Smooth muscle cell of the umbilical artery (primary cell): ENCODE data around the gene G6PC1. TPM values are rescaled to one million over a fixed set of nuclear protein-coding genes. Genes with fewer than 3 reads are reported as not detected.

Experiments
- total RNA-seq: library from RNA; depleted of rRNA; stranded (reverse); fragments of >200 nt; gene quantifications from 2 replicates; pipeline ENCODE4 v1.2.3, GENCODE V29; 2014

Gene G6PC1
- total RNA-seq, result not detected in 2 replicates

GRCh38 chr17:42900460-42901331 lies at the start of gene G6PC1:
G6PC1 (plus strand) TSS chr17:42900799; CDS start chr17:42900877, 78 bp downstream.

GRCh38 chr17:42850954-42851353 lies 49.6 kb upstream of the G6PC1 start, which contains the start of gene AOC3:
AOC3 (plus strand) TSS chr17:42851199; CDS start chr17:42851344, 145 bp downstream.

Other genes starting within 250 kb of the G6PC1 start
- 11.9 and 13.2 TPM in 2 replicates for gene TUBG2, start 241.5 kb upstream of the G6PC1 start, total RNA-seq
- 8.9 and 11.6 TPM in 2 replicates for gene PLEKHH3, start 223.8 kb upstream of the G6PC1 start, total RNA-seq
- gene CCR10, start 219.0 kb upstream of the G6PC1 start, total RNA-seq, result 1.8 and 2.5 TPM in 2 replicates
- gene CNTNAP1, start 218.3 kb upstream of the G6PC1 start, total RNA-seq, result 24.9 and 52.4 TPM in 2 replicates
- gene EZH1, start 155.8 kb upstream of the G6PC1 start, total RNA-seq, result 12.5 and 15.1 TPM in 2 replicates
- not detected in 2 replicates for gene RAMP2, start 139.6 kb upstream of the G6PC1 start, total RNA-seq
- gene VPS25, start 127.3 kb upstream of the G6PC1 start, total RNA-seq, result 46.7 and 67.1 TPM in 2 replicates
- gene WNK4, start 120.2 kb upstream of the G6PC1 start, total RNA-seq, result 1.5 and 5.3 TPM in 2 replicates
- 32.8 and 53.2 TPM in 2 replicates for gene COA3, start 102.1 kb upstream of the G6PC1 start, total RNA-seq
- gene CNTD1, start 101.9 kb upstream of the G6PC1 start, total RNA-seq, result 0.05 TPM in 1 of 2 replicates, not detected in the other
- gene BECN1, start 76.5 kb upstream of the G6PC1 start, total RNA-seq, result 95.9 and 96.8 TPM in 2 replicates
- 63.0 and 106 TPM in 2 replicates for gene PSME3, start 67.4 kb upstream of the G6PC1 start, total RNA-seq
- 0.59 and 0.69 TPM in 2 replicates for gene AOC2, start 56.2 kb upstream of the G6PC1 start, total RNA-seq
- 0.14 and 0.30 TPM in 2 replicates for gene AOC3, start 49.6 kb upstream of the G6PC1 start, total RNA-seq
- 20.3 and 24.9 TPM in 2 replicates for gene AARSD1, start 63.7 kb downstream of the G6PC1 start, total RNA-seq
- 0.78 and 0.89 TPM in 2 replicates for gene PTGES3L, start 79.3 kb downstream of the G6PC1 start, total RNA-seq
- gene RUNDC1, start 79.8 kb downstream of the G6PC1 start, total RNA-seq, result 10.4 and 13.3 TPM in 2 replicates
- gene RPL27, start 97.6 kb downstream of the G6PC1 start, total RNA-seq, result 516 and 1,023 TPM in 2 replicates
- 6.0 and 13.1 TPM in 2 replicates for gene IFI35, start 106.0 kb downstream of the G6PC1 start, total RNA-seq
- 116 and 150 TPM in 2 replicates for gene VAT1, start 121.6 kb downstream of the G6PC1 start, total RNA-seq
- gene RND2, start 124.4 kb downstream of the G6PC1 start, total RNA-seq, result 0.23 and 0.30 TPM in 2 replicates
- gene BRCA1, start 224.6 kb downstream of the G6PC1 start, total RNA-seq, result 4.2 and 12.5 TPM in 2 replicates